ENCODE measurements around the gene TGM4. TPM values are rescaled to one million over a fixed set of nuclear protein-coding genes. Genes with fewer than 3 reads are reported as not detected.

Gene TGM4
- total RNA-seq, 4 donors from 2014 or later: 0.30 to 0.56 TPM; not detected in 2

GRCh38 chr3:44896440-44896839 lies 22.0 kb downstream of the TGM4 start:
- Histone ChIP-seq H3K4me1 (peaks cover 5% of the 10 kb centered on the region), H3K9me3 (no peaks in the 10 kb centered on the region), H3K27me3 (peaks cover 17% of the 10 kb centered on the region), H3K4me3 (no peak overlapping the region), H3K36me3 (no peaks in the 10 kb centered on the region), H3K27ac (no peak overlapping the region)
- TF ChIP-seq POLR2A (IDR thresholded peaks at IDR 0.05): no peak
- TF ChIP-seq POLR2AphosphoS5 (IDR thresholded peaks at IDR 0.05): no peak
- no peak for TF ChIP-seq EP300 (IDR thresholded peaks at IDR 0.05)
- TF ChIP-seq CTCF (IDR thresholded peaks at IDR 0.05): no peak
- no peak for DNase-seq (ENCODE audit: low spot score in 2 of 2)
- 80% methylated on average over 2 of the region's 2 CpGs for WGBS

GRCh38 chr3:44899683-44900367 lies 25.4 kb downstream of the TGM4 start:
- no peak overlapping the region for H3K27ac ChIP-seq
- no peak for DNase-seq (ENCODE audit: low spot score in 2 of 2)
- no peaks in the 10 kb centered on the region for H3K9me3 ChIP-seq
- H3K36me3 ChIP-seq: no peaks in the 10 kb centered on the region
- 70% methylated on average over 12 of the region's 13 CpGs for WGBS
- peaks cover 5% of the 10 kb centered on the region for H3K4me1 ChIP-seq
- H3K4me3 ChIP-seq: no peak overlapping the region
- H3K27me3 ChIP-seq: peaks cover 24% of the 10 kb centered on the region
- TF ChIP-seq POLR2AphosphoS5 (IDR thresholded peaks at IDR 0.05) (no peak), POLR2A (IDR thresholded peaks at IDR 0.05) (no peak), CTCF (IDR thresholded peaks at IDR 0.05) (no peak), EP300 (IDR thresholded peaks at IDR 0.05) (no peak)

- 60% methylated on average over 4 of the region's 4 CpGs for WGBS
- H3K9me3 ChIP-seq: no peaks in the 10 kb centered on the region
- H3K4me3 ChIP-seq: no peak overlapping the region
- no peak for DNase-seq (ENCODE audit: low spot score in 2 of 2)
- H3K27ac ChIP-seq: no peak overlapping the region
- peaks cover 5% of the 10 kb centered on the region for H3K4me1 ChIP-seq
- peaks cover 24% of the 10 kb centered on the region for H3K27me3 ChIP-seq
- H3K36me3 ChIP-seq: no peaks in the 10 kb centered on the region
- TF ChIP-seq POLR2AphosphoS5 (IDR thresholded peaks at IDR 0.05) (no peak), EP300 (IDR thresholded peaks at IDR 0.05) (no peak), CTCF (IDR thresholded peaks at IDR 0.05) (no peak), POLR2A (IDR thresholded peaks at IDR 0.05) (no peak)
Observed at GRCh38 chr3:44902628-44903027, 28.2 kb downstream of the TGM4 start.

GRCh38 chr3:44903314-44903713 lies 28.9 kb downstream of the TGM4 start:
- no peak for TF ChIP-seq POLR2A (IDR thresholded peaks at IDR 0.05)
- TF ChIP-seq CTCF (IDR thresholded peaks at IDR 0.05): no peak
- TF ChIP-seq EP300 (IDR thresholded peaks at IDR 0.05): no peak
- Histone ChIP-seq H3K9me3 (no peaks in the 10 kb centered on the region), H3K36me3 (no peaks in the 10 kb centered on the region), H3K4me1 (peaks cover 5% of the 10 kb centered on the region), H3K4me3 (no peak overlapping the region), H3K27ac (no peak overlapping the region), H3K27me3 (peaks cover 24% of the 10 kb centered on the region)
- 46% methylated on average over 2 of the region's 2 CpGs for WGBS
- DNase-seq (ENCODE audit: low spot score in 2 of 2): no peak

GRCh38 chr3:44903751-44904150 lies 29.3 kb downstream of the TGM4 start:
- Histone ChIP-seq H3K27ac (no peak overlapping the region), H3K4me1 (peaks cover 5% of the 10 kb centered on the region), H3K4me3 (no peak overlapping the region), H3K27me3 (peaks cover 24% of the 10 kb centered on the region), H3K9me3 (no peaks in the 10 kb centered on the region), H3K36me3 (no peaks in the 10 kb centered on the region)
- TF ChIP-seq EP300 (IDR thresholded peaks at IDR 0.05): no peak
- no peak for TF ChIP-seq POLR2A (IDR thresholded peaks at IDR 0.05)
- no peak for TF ChIP-seq CTCF (IDR thresholded peaks at IDR 0.05)
- TF ChIP-seq POLR2AphosphoS5 (IDR thresholded peaks at IDR 0.05): no peak
- 69% methylated on average over 15 of the region's 15 CpGs for WGBS
- no peak for DNase-seq (ENCODE audit: low spot score in 2 of 2)

Data from suprapubic skin (tissue), 4 donors.